Glutamatergic neuron (in vitro differentiated cells): Measurements from ENCODE around the gene HOXB4. TPM values are rescaled to one million over a fixed set of nuclear protein-coding genes. Genes with fewer than 3 reads are reported as not detected.

ENCODE experiments used
- DNase-seq: peaks from one replicate; pipeline ENCODE4 v3.0.0; 2022
- H3K27ac Mint-ChIP-seq: one replicate; pipeline ENCODE4 v1.8.0; 2020; ENCODE audit warnings: mild to moderate bottlenecking, mixed read lengths, inconsistent platforms; ENCODE audit not compliant: unreplicated experiment
- H3K27me3 Mint-ChIP-seq: one replicate; pipeline ENCODE4 v1.8.0; 2020; ENCODE audit warnings: mild to moderate bottlenecking, moderate library complexity, mixed read lengths, inconsistent platforms; ENCODE audit not compliant: unreplicated experiment
- H3K36me3 Mint-ChIP-seq: one replicate; pipeline ENCODE4 v1.8.0; 2020; ENCODE audit warnings: mild to moderate bottlenecking, mixed read lengths, inconsistent platforms; ENCODE audit not compliant: unreplicated experiment
- H3K4me1 Mint-ChIP-seq: one replicate; pipeline ENCODE4 v1.8.0; 2020; ENCODE audit warnings: mild to moderate bottlenecking, low read depth, mixed read lengths, inconsistent platforms; ENCODE audit not compliant: unreplicated experiment
- H3K4me3 Mint-ChIP-seq: one replicate; pipeline ENCODE4 v1.8.0; 2020; ENCODE audit warnings: mild to moderate bottlenecking, mixed read lengths, inconsistent platforms; ENCODE audit not compliant: unreplicated experiment
- H3K9me3 Mint-ChIP-seq: one replicate; pipeline ENCODE4 v1.8.0; 2020; ENCODE audit warnings: mild to moderate bottlenecking, moderate library complexity, mixed read lengths, inconsistent platforms; ENCODE audit not compliant: unreplicated experiment
- total RNA-seq: library from RNA; stranded (reverse); fragmentation: NEBNext Ultra II Directional; extraction: Animal tissue kit (Norgen Biotek cat#: 25700); gene quantifications from one replicate; pipeline ENCODE4 v1.2.1, GENCODE V29; 2021; ENCODE audit not compliant: unreplicated experiment
- TF ChIP-seq, protein P1 (sequence below): fragments of 200-600 bp; sonication (generic); IDR thresholded peaks from one replicate; pipeline ENCODE4 v1.5.0; 2021; ENCODE audit not compliant: partially characterized antibody, unreplicated experiment

The HOXB4 gene
- total RNA-seq, 1 donor from 2014 or later = not detected

DNA sequence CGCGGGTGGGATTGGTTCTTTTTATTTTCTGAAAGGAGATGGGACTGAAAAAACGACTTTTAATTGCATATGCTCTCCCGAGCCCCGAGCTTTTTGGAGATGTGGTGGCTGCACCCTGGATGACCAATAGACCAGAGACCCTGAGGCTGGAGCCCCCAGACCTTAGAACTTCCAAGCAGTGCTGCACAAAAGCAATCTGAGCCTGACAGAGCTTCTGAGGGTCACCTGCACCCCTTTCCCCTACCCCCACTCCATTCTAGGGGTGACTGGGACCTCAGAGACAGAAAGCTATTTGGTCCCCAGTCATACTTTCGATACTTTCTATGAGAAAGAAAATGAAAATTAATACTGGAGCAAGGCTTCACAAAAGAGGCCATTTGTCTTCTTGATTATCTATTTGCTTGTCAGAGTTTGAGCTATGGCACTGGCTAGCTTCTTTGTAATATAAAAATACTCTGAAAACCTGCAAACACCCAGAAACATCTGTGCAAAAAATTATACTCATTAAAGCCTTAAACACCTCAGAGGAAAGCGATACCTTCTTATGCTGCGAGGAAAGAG lies 3.6 kb downstream of the HOXB4 start:
- DNase-seq = no peak

DNA sequence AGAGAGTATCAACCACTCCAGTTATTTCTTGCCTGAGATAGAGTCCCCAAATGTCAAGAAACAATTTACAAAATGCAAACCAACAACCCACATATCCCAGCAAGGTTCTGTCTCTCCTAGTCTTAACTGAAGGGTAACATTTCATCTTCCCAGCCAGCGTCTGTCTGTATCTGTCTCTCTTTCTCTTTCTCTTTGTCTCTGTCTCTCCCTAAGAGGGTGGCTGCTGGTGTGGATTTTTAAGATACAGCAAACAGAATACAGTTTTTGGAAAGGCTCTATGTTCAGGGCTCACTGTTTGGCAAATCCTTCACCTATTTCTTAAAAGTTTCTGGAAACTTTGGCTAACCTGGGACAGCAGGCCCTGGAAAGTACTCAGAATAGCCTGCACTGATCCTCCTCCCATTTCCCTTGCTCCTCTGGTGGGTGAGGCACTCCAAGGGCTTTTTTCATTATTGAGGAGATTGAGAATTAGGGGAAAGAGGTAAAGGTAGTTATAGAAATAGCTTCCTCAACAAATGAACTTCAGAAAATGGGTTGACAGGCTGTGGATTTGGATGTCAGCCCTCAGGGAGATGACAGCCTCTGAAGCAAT lies 6.2 kb downstream of the HOXB4 start:
- TF ChIP-seq, protein P1, sequence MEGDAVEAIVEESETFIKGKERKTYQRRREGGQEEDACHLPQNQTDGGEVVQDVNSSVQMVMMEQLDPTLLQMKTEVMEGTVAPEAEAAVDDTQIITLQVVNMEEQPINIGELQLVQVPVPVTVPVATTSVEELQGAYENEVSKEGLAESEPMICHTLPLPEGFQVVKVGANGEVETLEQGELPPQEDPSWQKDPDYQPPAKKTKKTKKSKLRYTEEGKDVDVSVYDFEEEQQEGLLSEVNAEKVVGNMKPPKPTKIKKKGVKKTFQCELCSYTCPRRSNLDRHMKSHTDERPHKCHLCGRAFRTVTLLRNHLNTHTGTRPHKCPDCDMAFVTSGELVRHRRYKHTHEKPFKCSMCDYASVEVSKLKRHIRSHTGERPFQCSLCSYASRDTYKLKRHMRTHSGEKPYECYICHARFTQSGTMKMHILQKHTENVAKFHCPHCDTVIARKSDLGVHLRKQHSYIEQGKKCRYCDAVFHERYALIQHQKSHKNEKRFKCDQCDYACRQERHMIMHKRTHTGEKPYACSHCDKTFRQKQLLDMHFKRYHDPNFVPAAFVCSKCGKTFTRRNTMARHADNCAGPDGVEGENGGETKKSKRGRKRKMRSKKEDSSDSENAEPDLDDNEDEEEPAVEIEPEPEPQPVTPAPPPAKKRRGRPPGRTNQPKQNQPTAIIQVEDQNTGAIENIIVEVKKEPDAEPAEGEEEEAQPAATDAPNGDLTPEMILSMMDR = no peak
- Mint-ChIP-seq H3K36me3 (no peaks in the 10 kb centered on the region), H3K4me3 (no peak overlapping the region), H3K9me3 (peaks cover 10% of the 10 kb centered on the region), H3K27me3 (peaks cover 42% of the 10 kb centered on the region), H3K27ac (no peak overlapping the region), H3K4me1 (no peaks in the 10 kb centered on the region)
- no peak for DNase-seq

More for the DNA sequence above, 3.6 kb downstream of the HOXB4 start:
- H3K27ac Mint-ChIP-seq = no peak overlapping the region
- H3K9me3 Mint-ChIP-seq = peaks cover 15% of the 10 kb centered on the region
- H3K36me3 Mint-ChIP-seq = no peaks in the 10 kb centered on the region
- peaks cover 47% of the 10 kb centered on the region for H3K27me3 Mint-ChIP-seq
- TF ChIP-seq, protein P1 = no peak
- no peak overlapping the region for H3K4me3 Mint-ChIP-seq
- H3K4me1 Mint-ChIP-seq = no peaks in the 10 kb centered on the region

DNA sequence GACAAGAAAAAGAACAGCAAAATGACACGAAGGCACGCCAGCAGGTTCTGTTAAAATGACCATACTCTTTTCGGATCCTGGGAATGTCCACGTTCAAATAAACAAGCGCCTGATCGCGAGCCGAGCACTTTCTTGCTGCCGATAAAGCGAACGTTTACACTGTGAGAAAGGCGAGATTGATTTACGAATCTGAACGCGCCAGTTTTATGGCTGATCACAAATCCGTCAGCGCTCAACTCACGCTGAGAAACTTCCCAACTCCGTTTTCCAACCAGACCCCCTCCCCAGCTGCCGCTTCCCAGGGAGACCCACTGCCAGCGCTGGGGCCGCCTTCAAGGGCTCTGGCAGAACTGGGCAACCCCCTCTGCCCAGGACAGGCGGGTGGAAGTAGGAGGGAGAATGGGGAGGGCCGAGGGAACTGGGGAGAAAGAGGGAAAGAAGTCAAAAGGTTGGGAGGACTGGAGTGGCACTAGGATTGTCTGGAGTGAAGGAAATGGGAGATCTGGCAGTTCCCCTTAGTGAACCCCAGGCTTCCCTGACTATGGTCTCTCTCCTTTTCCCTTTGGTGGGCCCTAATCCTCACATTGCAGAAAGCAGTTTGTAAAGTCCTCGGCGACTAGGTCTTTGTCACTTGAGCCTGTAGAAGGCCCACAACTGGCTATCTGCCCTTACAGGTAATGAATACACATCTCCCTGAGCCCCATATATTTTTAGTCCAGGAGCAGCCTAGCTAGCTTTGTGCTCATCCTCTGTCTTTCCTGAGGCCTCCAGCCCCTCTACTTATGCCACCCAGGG lies 6.9 kb downstream of the HOXB4 start:
- no peak for DNase-seq
- no peaks in the 10 kb centered on the region for H3K4me1 Mint-ChIP-seq
- peaks cover 10% of the 10 kb centered on the region for H3K9me3 Mint-ChIP-seq
- no peak overlapping the region for H3K4me3 Mint-ChIP-seq
- TF ChIP-seq, protein P1 = no peak
- peaks cover 42% of the 10 kb centered on the region for H3K27me3 Mint-ChIP-seq
- no peaks in the 10 kb centered on the region for H3K36me3 Mint-ChIP-seq
- H3K27ac Mint-ChIP-seq = no peak overlapping the region

DNA sequence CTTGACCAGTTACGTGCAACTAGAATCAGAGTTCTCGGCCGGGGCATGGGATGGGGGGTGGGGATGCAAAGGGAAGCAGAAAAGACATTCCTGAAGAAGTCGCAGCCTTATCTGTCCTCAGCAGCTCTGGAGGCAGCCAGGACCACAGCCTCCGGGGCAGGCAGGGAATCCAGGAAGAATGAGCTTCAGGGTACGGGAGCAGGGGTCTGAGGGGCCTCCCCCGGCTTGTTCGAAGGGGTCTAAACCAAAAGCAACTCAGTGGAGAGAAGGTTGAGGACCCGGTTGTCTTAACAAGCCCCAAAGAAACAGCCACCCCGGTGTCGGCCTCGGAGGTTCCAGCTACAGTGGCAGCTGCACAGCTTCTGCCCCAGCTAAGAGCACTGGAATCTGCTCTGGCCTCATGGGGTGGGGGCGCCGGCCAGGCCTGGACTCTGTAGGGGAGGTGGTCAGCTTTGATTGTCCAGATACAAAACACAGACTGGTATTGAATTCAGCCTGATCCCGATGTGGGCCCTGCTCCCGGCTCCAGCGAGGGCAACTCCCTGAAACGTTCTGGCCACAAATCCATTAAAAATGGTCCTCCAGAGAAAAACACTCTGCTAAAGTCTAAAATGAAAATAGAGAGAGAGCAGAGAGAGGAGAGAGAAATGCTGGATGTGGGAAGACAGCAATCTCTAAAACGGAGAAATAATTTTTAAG lies 7.7 kb downstream of the HOXB4 start:
- H3K4me1 Mint-ChIP-seq = no peaks in the 10 kb centered on the region
- no peaks in the 10 kb centered on the region for H3K36me3 Mint-ChIP-seq
- H3K27ac Mint-ChIP-seq = no peak overlapping the region
- peaks cover 7% of the 10 kb centered on the region for H3K9me3 Mint-ChIP-seq
- TF ChIP-seq, protein P1 = no peak
- peaks cover 37% of the 10 kb centered on the region for H3K27me3 Mint-ChIP-seq
- DNase-seq = no peak
- no peak overlapping the region for H3K4me3 Mint-ChIP-seq
